COLO668 (cell line): ENCODE data around the gene SEMA4A.
A peak's percentile ranks its signal among the peaks of the same experiment; 100 is the strongest.

Experiments used
- DNase-seq: peaks from one replicate; lab custom pipeline; 2025; ENCODE audit not compliant: unreplicated experiment; lab: John Stamatoyannopoulos, UW

Gene SEMA4A

DNA sequence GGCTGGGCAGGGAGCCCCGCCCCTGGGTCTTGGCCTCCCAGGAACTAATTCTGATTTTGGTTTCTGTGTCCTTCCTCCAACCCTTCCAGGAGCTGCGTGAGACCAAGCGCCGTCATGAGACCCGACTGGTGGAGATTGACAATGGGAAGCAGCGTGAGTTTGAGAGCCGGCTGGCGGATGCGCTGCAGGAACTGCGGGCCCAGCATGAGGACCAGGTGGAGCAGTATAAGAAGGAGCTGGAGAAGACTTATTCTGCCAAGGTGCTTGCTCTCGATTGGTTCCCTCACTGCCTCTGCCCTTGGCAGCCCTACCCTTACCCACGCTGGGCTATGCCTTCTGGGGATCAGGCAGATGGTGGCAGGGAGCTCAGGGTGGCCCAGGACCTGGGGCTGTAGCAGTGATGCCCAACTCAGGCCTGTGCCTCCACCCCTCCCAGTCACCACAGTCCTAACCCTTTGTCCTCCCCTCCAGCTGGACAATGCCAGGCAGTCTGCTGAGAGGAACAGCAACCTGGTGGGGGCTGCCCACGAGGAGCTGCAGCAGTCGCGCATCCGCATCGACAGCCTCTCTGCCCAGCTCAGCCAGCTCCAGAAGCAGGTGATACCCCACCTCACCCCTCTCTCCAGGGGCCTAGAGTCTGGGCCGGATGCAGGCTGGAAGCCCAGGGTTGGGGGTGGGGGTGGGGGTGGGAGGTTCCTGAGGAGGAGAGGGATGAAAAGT, 18.5 kb upstream of the SEMA4A start:
- DNase-seq: no peak

DNA sequence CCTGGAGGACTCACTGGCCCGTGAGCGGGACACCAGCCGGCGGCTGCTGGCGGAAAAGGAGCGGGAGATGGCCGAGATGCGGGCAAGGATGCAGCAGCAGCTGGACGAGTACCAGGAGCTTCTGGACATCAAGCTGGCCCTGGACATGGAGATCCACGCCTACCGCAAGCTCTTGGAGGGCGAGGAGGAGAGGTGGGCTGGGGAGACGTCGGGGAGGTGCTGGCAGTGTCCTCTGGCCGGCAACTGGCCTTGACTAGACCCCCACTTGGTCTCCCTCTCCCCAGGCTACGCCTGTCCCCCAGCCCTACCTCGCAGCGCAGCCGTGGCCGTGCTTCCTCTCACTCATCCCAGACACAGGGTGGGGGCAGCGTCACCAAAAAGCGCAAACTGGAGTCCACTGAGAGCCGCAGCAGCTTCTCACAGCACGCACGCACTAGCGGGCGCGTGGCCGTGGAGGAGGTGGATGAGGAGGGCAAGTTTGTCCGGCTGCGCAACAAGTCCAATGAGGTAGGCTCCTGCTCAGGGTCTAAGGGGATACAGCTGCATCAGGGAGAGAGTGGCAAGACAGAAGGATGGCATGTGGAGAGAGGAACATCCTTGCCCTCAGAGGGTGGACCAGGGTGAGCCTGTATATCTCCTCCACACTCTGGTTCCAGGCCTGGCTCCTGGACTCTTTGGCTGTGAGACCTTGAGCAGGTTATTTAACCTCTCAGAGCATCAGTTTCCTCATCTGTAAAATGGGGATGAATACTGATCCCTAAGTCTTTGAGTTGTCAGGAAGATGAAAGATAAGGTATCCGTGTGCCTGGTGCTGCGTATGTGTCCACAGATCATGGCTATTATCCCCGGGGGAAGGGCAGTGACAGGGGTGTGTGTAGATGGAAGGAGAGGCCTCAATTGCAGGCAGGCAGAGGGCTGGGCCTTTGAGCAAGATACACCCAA, 17.2 kb upstream of the SEMA4A start:
- no peak for DNase-seq

DNA sequence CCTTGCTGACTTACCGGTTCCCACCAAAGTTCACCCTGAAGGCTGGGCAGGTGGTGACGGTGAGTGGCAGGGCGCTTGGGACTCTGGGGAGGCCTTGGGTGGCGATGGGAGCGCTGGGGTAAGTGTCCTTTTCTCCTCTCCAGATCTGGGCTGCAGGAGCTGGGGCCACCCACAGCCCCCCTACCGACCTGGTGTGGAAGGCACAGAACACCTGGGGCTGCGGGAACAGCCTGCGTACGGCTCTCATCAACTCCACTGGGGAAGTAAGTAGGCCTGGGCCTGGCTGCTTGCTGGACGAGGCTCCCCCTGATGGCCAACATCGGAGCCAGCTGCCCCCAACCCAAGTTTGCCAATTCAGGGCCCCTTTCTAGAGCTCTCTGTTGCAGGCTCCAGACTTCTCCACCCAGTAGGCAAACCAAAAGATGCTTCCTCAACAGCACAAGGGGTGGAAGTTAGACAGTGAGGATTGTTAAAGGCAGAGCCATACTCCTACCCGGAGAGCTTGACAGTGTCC, 16.4 kb upstream of the SEMA4A start:
- no peak for DNase-seq

DNA sequence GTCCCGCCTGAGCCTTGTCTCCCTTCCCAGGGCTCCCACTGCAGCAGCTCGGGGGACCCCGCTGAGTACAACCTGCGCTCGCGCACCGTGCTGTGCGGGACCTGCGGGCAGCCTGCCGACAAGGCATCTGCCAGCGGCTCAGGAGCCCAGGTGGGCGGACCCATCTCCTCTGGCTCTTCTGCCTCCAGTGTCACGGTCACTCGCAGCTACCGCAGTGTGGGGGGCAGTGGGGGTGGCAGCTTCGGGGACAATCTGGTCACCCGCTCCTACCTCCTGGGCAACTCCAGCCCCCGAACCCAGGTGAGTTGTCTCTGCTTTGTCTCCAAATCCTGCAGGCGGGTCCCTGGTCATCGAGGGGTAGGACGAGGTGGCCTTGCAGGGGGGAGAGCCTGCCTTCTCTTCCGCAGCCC, 14.9 kb upstream of the SEMA4A start:
- no peak for DNase-seq

DNA sequence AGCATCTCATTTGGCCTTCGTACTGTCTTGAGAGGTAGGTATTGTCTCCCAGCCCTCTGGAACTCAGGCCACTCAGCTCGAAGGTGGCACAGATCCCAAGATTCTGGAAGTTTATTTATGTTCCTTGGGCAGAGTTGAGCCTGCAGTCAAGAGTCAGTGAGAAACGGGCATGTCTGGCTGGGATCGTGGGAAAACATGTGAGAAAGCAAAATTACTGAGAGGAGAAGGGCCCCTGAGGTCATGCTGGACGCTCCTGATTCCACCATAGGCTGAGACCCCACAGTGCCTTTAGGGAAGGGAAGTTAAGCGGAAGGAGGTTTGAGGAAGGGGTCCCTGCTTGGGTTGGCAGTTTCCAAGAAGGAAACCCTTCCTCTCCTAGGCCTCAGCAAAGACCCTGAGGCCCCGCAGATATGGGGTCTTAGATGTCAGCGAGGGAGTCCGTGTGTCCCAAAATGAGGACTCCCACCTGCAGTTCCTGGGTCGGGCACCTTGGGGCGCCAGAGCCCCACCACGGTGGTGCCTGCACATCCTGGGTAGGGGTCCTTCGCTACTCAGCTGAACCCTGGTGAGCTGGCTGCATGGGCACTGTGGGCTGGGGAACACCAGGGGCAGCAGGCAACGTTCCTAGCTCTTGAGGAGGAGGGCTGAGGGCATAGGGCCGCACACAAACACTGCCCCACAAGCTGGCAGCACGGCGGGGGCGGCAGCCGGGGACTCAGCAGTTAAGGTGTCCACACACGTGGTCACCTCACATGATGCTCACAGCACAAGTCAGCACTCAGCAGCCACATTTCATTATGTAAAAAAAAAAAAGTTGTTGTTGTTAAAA, 12.3 kb upstream of the SEMA4A start:
- DNase-seq: no peak

DNA sequence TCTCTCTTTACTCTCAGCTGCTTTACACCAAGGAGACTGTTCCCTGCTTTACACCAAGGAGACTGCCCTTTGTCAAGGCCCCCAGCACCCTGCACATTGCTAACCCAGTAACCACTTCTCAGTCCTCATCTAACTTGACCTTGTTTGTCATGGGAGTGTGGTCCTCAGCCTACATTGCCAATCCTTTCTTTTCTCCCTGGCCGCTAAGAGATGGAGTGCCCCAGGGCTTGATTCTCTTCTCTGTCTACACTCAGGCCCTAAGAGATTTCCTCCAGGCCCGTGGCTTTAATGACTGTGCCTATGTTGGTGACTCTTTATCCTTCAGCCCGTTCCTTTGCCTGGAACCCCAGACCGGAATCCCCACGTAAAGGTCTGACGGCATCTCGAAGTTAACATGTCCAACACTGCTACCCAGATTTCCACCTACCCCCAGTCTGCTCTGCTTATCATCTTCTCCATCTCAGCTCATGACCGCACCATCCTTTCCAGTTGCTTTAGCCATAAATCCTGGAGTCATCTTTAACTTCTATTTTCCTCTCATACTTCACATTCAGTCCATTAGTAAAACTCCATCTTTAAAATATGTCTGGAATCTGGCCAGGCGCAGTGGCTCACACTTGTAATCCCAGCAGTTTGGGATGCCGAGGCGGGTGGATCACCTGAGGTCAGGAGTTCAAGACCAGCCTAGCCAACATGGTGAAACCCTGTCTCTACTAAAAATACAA, 9.5 kb upstream of the SEMA4A start:
- DNase-seq: no peak

DNA sequence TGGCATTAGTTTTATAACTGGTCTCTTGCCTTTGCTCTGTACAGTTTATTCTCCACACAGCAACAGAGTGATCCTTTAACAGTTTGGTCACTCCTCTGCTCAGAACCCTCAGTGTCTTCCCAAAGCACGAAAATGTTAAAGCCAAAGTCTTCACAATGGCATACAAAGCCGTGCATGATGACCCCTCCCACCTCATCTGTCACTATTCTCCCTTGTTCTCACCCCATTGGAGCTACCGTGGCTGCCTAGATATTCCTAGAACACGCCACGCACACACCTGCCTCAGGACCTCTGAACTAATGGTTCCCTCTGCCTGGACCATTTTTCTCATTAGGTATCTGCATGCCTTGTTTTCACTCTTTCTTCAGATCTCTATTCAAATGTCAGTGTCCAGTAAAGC, 8.6 kb upstream of the SEMA4A start:
- DNase-seq: no peak

DNA sequence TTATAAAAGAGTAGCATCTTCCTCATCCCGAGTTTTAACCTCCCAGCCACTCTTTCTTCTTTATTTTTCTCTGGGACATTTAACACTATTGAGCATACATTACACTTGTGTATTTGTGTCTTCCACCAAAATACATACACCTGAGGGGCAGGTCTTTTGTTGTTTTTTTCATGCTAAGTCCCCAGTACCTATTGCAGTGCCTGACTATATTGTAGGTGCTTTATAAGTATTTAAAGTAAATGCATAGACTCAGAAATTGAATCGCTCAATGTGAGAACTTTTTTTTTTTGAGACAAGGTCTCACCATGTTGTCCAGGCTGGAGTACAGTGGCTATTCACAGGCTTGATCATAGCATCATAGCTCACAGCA, 7.8 kb upstream of the SEMA4A start:
- DNase-seq: no peak

DNA sequence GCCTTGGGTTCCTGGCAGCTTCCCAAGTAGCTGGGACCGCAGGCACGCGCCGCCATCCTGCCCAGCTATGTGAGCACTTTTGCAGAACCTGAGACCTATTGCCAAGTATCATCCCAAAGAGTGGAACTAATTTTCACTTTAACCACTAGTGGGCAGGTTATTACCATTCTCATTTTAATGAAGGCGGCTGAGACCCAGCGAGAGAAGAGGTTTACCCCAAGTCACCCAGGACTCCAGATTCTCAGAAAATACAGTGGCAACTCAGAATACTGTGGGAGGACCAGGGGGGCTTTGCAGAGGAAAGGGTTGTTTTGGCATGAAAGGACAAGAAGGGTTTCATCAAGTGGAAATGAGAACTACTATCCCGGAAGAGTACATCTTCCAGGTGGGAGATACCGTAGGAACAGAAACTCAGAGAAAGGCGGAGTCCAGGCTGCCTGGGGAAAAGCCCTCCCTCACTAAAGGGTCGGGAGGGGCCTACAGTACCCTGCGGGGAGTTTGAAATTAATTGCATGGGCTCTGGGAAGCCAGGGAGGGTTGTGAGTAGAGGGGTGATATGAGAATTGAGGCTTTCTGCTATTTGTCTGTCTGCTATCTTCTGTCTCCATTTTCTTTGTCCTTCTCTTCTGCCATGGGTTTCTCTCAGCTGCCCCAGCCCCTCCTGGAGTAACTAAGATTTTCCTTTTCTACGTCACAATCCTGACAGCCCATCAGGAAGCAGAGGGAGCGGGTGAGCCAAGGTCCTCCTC, 7.2 kb upstream of the SEMA4A start:
- peak; percentile 63 for DNase-seq

DNA sequence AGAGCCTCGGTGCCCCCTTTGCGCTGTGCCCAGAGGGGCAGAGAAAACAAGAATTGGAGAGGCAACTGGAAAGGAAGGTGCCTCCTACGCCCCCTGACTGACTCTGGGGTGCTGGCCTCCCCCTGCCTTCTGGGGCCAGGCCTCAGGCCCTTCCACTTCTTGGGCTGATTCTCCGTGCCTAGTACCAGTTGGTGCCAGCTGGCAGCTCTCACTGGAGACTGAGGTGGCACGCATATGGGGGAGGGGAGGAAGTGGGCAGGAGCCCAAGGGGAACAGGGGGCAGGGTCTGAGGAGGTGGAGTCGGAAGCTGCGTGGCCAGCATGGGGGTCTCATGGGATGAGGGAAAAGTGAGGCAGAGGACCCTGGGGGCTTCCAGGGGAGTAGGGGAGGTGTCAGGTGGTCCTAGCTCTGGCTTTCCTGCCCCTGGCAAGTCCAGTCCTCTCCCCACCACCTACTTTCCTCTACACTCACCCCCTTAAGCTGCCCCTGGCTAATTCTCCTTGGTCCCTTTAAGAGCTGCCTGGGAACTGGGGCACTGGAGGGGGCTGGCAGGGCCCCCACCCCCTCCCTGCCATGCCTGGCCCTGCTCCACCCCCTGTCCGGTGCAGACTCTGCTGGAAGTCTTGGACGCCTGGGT, 6.5 kb upstream of the SEMA4A start:
- no peak for DNase-seq

DNA sequence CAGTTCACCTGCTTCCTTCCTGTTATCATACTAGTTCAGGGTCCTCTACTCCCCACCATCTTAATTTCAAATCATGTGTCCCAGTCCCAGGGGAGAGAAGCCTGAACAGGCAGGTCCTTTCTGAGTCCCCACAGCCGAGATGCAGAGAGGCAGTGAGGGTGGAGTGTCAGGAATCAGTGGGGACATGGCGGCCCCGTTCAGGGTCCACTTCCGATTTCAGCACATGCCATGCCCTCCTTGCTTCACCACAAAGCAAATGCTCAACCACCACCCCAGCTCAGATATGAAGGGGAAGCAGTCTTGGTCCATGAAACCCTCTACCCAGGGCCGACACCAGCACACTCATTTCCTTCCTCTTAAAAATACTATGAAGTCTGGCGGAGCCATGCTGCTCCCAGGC, 5.2 kb upstream of the SEMA4A start:
- no peak for DNase-seq

DNA sequence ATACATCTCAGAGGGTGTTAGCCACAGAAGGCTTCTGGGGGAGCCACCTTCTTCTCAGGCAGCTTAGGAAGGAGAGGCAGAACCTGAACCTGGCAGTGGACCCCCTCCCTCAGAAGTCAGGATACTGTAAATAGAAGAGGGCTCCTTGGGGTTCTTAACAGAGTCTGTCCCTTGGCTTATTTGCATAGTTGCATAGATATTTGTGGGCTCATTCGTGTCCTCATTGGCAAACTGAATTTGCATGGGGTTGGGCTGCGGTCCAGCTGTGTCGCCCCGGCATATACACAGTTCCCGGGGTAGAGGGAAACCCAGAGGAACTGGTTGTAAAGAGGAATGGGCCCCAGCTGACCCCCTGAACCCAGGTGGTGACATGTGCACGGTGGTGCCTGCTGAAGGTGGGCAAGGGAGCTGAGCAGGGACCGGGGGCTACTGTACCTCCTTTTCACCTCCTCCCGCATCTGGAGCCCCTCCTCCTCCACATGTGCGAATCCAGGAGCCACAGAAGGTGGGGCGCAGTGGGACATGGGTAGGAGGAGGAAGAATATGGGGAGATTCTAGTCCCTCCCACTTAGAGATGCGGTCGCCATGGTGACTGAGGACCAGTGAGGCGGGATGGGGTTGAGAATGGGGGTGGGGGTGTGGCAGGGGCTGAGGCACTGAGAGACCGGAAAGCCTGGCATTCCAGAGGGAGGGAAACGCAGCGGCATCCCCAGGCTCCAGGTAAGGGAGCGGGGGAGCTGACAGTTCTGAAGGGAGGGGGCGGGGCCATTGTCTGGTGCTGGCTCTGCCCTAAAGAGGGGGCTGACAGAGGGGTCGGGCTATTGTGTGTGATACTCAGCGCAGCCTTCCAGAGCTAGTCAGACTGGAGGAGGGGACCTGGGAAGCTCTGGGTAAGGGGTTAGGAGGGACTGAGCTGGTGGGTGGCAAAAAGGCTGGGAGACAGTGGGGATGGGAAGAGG, 3.7 kb upstream of the SEMA4A start:
- no peak for DNase-seq

DNA sequence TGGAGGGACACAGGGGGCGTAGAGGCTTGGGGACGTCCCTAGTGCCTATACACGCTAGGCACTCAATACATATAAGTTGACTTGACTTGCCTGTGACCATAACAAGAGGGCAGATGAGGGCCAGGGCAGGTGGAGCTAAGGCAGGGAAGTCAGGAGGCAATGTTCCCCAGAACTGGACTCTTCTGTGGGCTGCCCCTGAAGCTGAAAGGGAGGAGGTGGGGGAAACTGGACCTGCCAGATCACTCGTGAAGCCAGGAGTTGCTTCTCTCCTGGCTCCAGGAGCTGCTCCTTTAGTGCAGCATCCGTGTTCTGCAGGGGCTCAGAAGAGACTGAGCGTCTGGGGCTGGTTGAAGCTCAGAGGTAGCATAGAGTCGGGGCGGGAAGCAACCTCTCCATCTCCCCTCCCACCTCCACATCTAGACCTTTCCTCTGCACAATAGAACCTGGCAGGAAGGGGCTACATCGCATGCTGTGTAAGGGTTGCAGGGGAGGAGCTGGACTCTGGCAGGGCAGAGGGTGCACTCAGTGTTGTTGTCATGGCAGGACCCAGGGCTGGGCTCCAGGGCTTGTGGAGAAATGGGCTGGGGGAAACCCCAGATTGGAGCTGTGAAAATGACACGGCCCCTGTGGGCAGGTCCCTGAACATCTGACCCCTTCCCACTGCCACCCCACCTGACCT, 2.9 kb upstream of the SEMA4A start:
- no peak for DNase-seq

DNA sequence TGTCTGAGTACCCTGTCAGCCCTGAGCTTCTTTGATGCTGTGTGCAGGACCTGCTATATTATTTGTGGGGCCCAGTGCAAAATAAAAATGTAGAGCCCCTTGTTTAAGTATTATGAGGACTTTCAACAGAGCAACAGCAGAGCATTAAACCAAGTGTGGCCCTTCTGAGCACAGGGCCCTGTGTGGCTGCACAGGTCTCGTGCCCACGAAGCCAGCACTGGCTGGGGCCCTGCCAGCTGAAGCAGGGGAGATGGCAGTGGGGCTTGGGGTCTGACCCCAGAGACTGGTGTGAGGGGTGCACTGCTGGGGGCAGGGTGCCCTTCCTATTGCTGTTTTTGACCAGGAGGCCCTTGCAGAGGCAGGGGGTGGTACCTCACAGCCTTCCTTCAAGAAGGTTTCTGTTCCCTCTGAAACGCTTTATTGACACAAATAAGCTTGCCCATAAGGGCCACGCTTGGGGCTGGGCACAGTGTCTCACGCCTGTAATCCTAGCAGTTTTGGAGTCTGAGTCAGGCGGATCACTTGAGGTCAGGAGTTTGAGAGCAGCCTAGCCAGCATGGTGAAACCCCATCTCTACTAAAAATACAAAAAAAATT, 2.2 kb upstream of the SEMA4A start:
- no peak for DNase-seq

DNA sequence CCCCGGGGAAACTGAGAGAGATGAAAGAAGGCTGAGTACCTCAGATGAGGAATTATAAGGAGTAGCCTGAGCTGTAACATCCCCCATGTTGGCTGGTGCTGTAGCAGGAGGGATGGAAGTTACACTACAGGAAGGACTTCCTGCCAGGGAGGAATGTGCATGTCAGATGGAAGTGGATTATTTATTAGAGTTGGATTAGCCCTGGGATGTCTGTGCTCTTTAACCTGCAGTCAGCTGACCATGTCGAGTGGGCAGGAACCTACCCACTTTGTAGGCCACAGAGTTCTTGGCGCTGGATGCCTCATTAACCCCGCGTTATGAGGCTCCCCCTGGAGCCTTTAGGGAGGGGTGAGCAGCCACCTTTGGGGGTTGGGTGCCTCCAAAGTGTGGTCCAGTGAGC, 757 bp upstream of the SEMA4A start:
- no peak for DNase-seq

DNA sequence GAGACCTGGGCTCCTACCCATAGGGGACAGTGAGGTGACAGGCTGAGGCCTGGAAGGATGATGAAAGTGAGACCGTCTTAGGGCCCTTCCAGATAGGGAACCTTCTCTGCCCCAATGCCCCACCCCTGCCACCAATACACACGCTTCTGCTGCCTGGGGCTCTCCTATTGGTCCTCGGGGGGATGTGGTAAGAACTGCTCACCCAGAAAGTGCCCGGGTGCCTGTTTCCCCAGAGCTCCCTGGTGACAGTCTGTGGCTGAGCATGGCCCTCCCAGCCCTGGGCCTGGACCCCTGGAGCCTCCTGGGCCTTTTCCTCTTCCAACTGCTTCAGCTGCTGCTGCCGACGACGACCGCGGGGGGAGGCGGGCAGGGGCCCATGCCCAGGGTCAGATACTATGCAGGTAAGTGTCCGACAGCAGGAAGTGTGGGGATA, 948 bp downstream of the SEMA4A start:
- DNase-seq: no peak

DNA sequence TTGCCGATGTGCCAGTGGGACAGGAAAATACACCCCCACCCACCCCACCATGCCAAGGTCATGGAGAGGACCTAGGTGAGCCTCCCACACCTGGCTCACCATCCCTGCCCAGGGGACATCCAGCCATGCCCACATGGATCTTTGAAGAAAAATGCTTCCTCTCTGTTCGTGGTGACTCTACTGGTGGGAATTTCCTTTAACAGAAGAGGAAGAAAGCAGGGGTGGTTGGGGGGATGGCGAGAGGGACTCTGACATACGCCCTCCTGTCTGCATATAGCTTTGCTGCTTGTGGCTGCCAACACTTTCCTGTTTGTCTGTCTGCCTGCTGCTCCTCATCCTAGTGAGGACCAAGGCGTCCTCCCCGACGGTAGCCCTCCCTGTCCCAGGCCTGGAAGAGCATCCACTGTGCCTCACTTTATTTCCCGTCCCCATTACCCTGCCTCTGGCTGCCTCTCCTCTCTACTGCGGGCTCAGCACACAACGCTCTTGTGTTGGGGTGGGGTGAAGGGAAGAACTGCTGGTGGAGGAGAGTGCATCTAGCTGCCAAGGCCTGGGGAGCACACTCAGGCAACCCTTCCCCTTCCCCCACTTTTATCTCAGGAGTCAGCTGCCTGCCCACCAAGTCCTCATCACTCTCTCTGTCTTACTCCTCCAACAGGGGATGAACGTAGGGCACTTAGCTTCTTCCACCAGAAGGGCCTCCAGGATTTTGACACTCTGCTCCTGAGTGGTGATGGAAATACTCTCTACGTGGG, 2.5 kb downstream of the SEMA4A start:
- DNase-seq: no peak
